ENCODE results near the gene PKIB. TPM values are rescaled to one million over a fixed set of nuclear protein-coding genes. Genes with fewer than 3 reads are reported as not detected.

Gene PKIB
- total and polyA plus RNA-seq, 2 donors (not counting 3 experiments of a cell fraction or from before 2014, with no cell fraction given) = not detected

DNA sequence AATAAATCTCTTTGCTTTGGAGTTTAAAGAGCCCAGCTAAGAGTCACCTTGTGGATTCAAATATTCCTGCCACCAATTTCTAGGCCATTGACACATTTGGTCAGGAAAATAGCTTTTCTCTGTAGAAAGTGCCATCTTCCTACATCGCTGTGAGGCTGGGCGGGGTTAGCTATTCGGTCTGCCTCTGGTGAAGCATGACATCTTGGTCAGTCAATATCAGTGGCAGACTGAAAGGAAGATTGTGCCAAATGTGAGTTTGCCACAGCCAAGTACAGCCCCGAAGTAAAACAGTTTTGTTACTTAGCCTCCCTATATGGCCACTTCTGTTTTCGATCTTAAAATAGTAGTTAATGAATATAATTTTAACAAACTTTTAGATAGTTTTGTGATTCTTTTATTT lies 103.9 kb downstream of the PKIB start:
- no TSS peak for BruUV-seq (replicated peaks)
- no peak overlapping the region for H2AFZ ChIP-seq (ENCODE audit: low read depth, low read length)
- intact Hi-C loops (cut with micrococcal nuclease) (no loop called here), dilution Hi-C loops (cut with MboI; ENCODE audit: extremely low pct_ligation_motif_present, low sequenced_read_pairs) (no loop called here)
- H3K4me3 ChIP-seq (replicated peaks in 1 of 3; ENCODE audit: insufficient read depth in 1 of 3, low read depth in 1 of 3, low read length in 3 of 3) = no peak overlapping the region
- no peaks in the 10 kb centered on the region for H3K9me3 ChIP-seq (replicated peaks; ENCODE audit: control insufficient read depth, insufficient read depth, low read length)
- FAIRE-seq = no peak
- POLR2A ChIA-PET = no interaction called here
- CTCF ChIA-PET = no interaction called here
- no peak overlapping the region for H3K27ac ChIP-seq (ENCODE audit: insufficient read depth, low read depth, low read length)
- peaks cover 0 to 3% of the 10 kb centered on the region in 2 experiments for H3K27me3 ChIP-seq (ENCODE audit: control insufficient read depth in 2 of 2, insufficient read depth in 2 of 2, low read length in 2 of 2)
- H3K4me2 ChIP-seq (ENCODE audit: insufficient read depth, low read length) = no peak overlapping the region
- no peak for DNase-seq (ENCODE audit: low read depth, low spot score)
- H3K79me2 ChIP-seq (ENCODE audit: control insufficient read depth, insufficient read depth, low read length) = no peaks in the 10 kb centered on the region
- H3K9ac ChIP-seq (replicated peaks; ENCODE audit: extremely low read depth, insufficient read depth, low read length) = no peak overlapping the region
- no peaks in the 10 kb centered on the region for H3K4me1 ChIP-seq (ENCODE audit: control insufficient read depth, extremely low read depth, insufficient read depth, low read length)
- no peak for TF ChIP-seq JUN (IDR thresholded peaks at IDR 0.05; ENCODE audit: borderline replicate concordance, insufficient read depth, insufficient read length, low read depth)
- TF ChIP-seq GATA2 (IDR thresholded peaks at IDR 0.05; ENCODE audit: insufficient read depth, insufficient read length, low read depth, low read length) = no peak
- no peak for TF ChIP-seq MYC (IDR thresholded peaks at IDR 0.05; ENCODE audit: low read depth, low read length)
- TF ChIP-seq, protein P1, sequence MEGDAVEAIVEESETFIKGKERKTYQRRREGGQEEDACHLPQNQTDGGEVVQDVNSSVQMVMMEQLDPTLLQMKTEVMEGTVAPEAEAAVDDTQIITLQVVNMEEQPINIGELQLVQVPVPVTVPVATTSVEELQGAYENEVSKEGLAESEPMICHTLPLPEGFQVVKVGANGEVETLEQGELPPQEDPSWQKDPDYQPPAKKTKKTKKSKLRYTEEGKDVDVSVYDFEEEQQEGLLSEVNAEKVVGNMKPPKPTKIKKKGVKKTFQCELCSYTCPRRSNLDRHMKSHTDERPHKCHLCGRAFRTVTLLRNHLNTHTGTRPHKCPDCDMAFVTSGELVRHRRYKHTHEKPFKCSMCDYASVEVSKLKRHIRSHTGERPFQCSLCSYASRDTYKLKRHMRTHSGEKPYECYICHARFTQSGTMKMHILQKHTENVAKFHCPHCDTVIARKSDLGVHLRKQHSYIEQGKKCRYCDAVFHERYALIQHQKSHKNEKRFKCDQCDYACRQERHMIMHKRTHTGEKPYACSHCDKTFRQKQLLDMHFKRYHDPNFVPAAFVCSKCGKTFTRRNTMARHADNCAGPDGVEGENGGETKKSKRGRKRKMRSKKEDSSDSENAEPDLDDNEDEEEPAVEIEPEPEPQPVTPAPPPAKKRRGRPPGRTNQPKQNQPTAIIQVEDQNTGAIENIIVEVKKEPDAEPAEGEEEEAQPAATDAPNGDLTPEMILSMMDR (IDR thresholded peaks at IDR 0.05; ENCODE audit: extremely low read depth in 1 of 2, insufficient read depth in 1 of 2, low read depth in 1 of 2, low read length in 2 of 2) = no peak
- no peak for TF ChIP-seq POLR2AphosphoS5 (IDR thresholded peaks at IDR 0.05; ENCODE audit: insufficient read depth, low read depth, low read length)
- no peak for TF ChIP-seq POLR2A (IDR thresholded peaks at IDR 0.05; ENCODE audit: low read depth, low read length)
- no peak for TF ChIP-seq EZH2 (IDR thresholded peaks at IDR 0.05; ENCODE audit: borderline replicate concordance, low read depth, low read length, severe bottlenecking)
- TF ChIP-seq, protein P2, sequence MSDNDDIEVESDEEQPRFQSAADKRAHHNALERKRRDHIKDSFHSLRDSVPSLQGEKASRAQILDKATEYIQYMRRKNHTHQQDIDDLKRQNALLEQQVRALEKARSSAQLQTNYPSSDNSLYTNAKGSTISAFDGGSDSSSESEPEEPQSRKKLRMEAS (IDR thresholded peaks at IDR 0.05; ENCODE audit: insufficient read depth, insufficient read length) = no peak
- TF ChIP-seq FOS (IDR thresholded peaks at IDR 0.05; ENCODE audit: borderline replicate concordance, insufficient read depth, low read length) = no peak
- H3K36me3 ChIP-seq (ENCODE audit: control insufficient read depth in 2 of 2, extremely low read depth in 1 of 2, insufficient read depth in 2 of 2, low read length in 2 of 2) = no peaks in the 10 kb centered on the region
- H4K20me1 ChIP-seq (replicated peaks; ENCODE audit: control insufficient read depth, extremely low read depth, insufficient read depth, low read length) = no peaks in the 10 kb centered on the region
- no peaks in the 10 kb centered on the region for H3K9me1 ChIP-seq (replicated peaks; ENCODE audit: control insufficient read depth, extremely low read depth, insufficient read depth, low read length)

Data from endothelial cell of umbilical vein (primary cell).